ENCODE measurements around the gene ADGRE2.
"Not testable (repeated sequence)": the region's sequence is repeated elsewhere in the genome, so short reads cannot be mapped to it uniquely, and the experiment has no call there.

Gene ADGRE2

DNA sequence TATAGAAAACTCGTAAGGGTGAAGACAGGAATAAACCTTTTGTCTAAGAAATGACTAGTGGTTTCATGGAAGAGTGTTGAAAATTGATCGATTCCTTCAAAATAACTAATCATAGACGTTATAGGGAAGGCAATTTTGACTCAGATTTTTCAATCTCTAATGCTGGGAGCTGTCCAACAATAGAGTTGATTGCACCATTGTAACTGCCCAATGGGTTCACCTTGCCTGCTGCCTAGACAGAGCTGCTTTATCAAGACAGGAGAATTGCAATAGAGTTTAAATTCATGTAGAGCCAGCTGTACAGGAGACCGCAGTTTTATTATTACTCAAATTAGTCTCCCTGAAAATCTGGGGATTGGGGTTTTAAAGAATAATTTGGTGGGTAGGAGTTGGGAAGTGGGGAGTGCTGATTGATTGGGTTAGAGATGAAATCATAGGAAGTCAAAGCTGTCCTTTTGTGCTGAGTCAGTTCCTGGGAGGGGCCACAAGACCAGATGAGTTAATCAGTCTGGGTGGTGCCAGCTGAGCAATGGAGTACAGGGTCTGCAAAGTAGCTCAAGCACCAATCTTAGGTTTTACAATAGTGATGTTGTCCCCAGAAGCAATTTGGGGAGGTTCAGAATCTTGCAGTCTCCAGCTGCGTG is 16.8 kb upstream of the ADGRE2 start:
- H3K4me1 ChIP-seq (ENCODE audit: control insufficient read depth, insufficient read depth, low read length), result no peaks in the 10 kb centered on the region
- no peak overlapping the region for H3K9ac ChIP-seq (ENCODE audit: low read length in 2 of 2)
- H3K27ac ChIP-seq (ENCODE audit: low read length), result no peak overlapping the region
- no peak overlapping the region for H3K4me3 ChIP-seq (ENCODE audit: low read length in 2 of 2)
- H3K36me3 ChIP-seq (ENCODE audit: control insufficient read depth in 2 of 2, insufficient read depth in 2 of 2, low read length in 2 of 2), result no peaks in the 10 kb centered on the region
- H3K27me3 ChIP-seq (ENCODE audit: control insufficient read depth in 1 of 2, insufficient read depth in 2 of 2, low read length in 2 of 2), result no peaks in the 10 kb centered on the region
- no peaks in the 10 kb centered on the region for H3K9me3 ChIP-seq (ENCODE audit: control insufficient read depth in 2 of 2, low read length in 2 of 2)

GRCh38 chr19:14792250-14792649 is 13.9 kb upstream of the ADGRE2 start:
- not testable (repeated sequence) for H3K27ac ChIP-seq (ENCODE audit: low read length); H3K4me1 ChIP-seq (ENCODE audit: control insufficient read depth, insufficient read depth, low read length); H3K27me3 ChIP-seq (ENCODE audit: control insufficient read depth in 1 of 2, insufficient read depth in 2 of 2, low read length in 2 of 2); H3K4me3 ChIP-seq (ENCODE audit: low read length in 2 of 2); H3K36me3 ChIP-seq (ENCODE audit: control insufficient read depth in 2 of 2, insufficient read depth in 2 of 2, low read length in 2 of 2); H3K9ac ChIP-seq (ENCODE audit: low read length in 2 of 2); H3K9me3 ChIP-seq (ENCODE audit: control insufficient read depth in 2 of 2, low read length in 2 of 2)

DNA sequence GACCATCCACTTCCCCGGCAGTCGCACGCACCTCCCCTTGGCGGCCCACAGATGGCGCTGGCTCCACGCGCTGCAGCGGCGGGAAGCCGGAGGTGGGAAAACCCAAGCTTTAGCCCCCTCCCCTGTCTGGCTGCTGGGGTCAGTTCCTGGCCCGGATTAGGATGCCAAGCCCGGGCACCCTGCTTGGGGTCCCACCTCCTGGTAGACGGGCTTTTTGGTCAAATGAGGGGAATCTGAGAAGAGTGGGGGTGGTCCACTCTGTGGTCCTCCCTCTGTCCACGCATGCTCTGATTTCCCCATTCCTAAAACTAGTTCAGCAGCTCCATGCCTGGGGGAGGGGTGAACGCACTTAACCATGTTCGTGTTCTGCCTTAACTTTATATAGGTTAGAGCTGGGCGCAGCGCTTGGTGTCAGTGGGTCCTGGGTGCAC is 8.1 kb upstream of the ADGRE2 start:
- H3K4me3 ChIP-seq (ENCODE audit: low read length in 2 of 2), result no peak overlapping the region
- H3K27me3 ChIP-seq (ENCODE audit: control insufficient read depth in 1 of 2, insufficient read depth in 2 of 2, low read length in 2 of 2), result peaks cover 2 to 3% of the 10 kb centered on the region in 2 donors
- H3K9me3 ChIP-seq (ENCODE audit: control insufficient read depth in 2 of 2, low read length in 2 of 2), result no peaks in the 10 kb centered on the region
- H3K27ac ChIP-seq (ENCODE audit: low read length), result no peak overlapping the region
- H3K36me3 ChIP-seq (ENCODE audit: control insufficient read depth in 2 of 2, insufficient read depth in 2 of 2, low read length in 2 of 2), result no peaks in the 10 kb centered on the region
- no peak overlapping the region for H3K9ac ChIP-seq (ENCODE audit: low read length in 2 of 2)
- H3K4me1 ChIP-seq (ENCODE audit: control insufficient read depth, insufficient read depth, low read length), result no peaks in the 10 kb centered on the region

- H3K9me3 ChIP-seq (ENCODE audit: control insufficient read depth in 2 of 2, low read length in 2 of 2); H3K4me3 ChIP-seq (ENCODE audit: low read length in 2 of 2); H3K36me3 ChIP-seq (ENCODE audit: control insufficient read depth in 2 of 2, insufficient read depth in 2 of 2, low read length in 2 of 2); H3K9ac ChIP-seq (ENCODE audit: low read length in 2 of 2); H3K27ac ChIP-seq (ENCODE audit: low read length); H3K4me1 ChIP-seq (ENCODE audit: control insufficient read depth, insufficient read depth, low read length); H3K27me3 ChIP-seq (ENCODE audit: control insufficient read depth in 1 of 2, insufficient read depth in 2 of 2, low read length in 2 of 2): not testable (repeated sequence)
Observed at GRCh38 chr19:14785102-14785793, 6.9 kb upstream of the ADGRE2 start.

DNA sequence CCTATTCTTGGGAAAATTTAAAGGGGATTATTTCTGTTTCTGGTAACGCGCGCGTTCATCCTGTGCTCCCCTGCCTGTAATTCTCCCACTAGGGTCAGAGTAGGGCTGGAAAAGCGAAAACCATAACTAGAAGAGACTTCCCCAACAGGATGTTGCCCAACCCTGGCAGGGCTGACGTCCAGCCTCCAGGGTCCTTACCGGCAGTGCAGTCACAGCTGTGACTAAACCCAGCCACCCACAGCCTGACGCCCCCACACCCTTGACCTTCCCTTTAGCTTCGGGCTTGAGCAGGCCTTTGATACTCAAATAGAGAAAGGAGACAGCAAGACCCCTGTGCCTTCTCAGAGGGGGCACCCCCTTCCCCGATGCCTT is 6.4 kb upstream of the ADGRE2 start:
- not testable (repeated sequence) for H3K27ac ChIP-seq (ENCODE audit: low read length); H3K27me3 ChIP-seq (ENCODE audit: control insufficient read depth in 1 of 2, insufficient read depth in 2 of 2, low read length in 2 of 2); H3K4me1 ChIP-seq (ENCODE audit: control insufficient read depth, insufficient read depth, low read length); H3K9me3 ChIP-seq (ENCODE audit: control insufficient read depth in 2 of 2, low read length in 2 of 2); H3K4me3 ChIP-seq (ENCODE audit: low read length in 2 of 2); H3K36me3 ChIP-seq (ENCODE audit: control insufficient read depth in 2 of 2, insufficient read depth in 2 of 2, low read length in 2 of 2); H3K9ac ChIP-seq (ENCODE audit: low read length in 2 of 2)

GRCh38 chr19:14783410-14783998 is 5.1 kb upstream of the ADGRE2 start:
- not testable (repeated sequence) for H3K27me3 ChIP-seq (ENCODE audit: control insufficient read depth in 1 of 2, insufficient read depth in 2 of 2, low read length in 2 of 2); H3K4me3 ChIP-seq (ENCODE audit: low read length in 2 of 2); H3K9ac ChIP-seq (ENCODE audit: low read length in 2 of 2); H3K36me3 ChIP-seq (ENCODE audit: control insufficient read depth in 2 of 2, insufficient read depth in 2 of 2, low read length in 2 of 2); H3K9me3 ChIP-seq (ENCODE audit: control insufficient read depth in 2 of 2, low read length in 2 of 2); H3K4me1 ChIP-seq (ENCODE audit: control insufficient read depth, insufficient read depth, low read length); H3K27ac ChIP-seq (ENCODE audit: low read length)

DNA sequence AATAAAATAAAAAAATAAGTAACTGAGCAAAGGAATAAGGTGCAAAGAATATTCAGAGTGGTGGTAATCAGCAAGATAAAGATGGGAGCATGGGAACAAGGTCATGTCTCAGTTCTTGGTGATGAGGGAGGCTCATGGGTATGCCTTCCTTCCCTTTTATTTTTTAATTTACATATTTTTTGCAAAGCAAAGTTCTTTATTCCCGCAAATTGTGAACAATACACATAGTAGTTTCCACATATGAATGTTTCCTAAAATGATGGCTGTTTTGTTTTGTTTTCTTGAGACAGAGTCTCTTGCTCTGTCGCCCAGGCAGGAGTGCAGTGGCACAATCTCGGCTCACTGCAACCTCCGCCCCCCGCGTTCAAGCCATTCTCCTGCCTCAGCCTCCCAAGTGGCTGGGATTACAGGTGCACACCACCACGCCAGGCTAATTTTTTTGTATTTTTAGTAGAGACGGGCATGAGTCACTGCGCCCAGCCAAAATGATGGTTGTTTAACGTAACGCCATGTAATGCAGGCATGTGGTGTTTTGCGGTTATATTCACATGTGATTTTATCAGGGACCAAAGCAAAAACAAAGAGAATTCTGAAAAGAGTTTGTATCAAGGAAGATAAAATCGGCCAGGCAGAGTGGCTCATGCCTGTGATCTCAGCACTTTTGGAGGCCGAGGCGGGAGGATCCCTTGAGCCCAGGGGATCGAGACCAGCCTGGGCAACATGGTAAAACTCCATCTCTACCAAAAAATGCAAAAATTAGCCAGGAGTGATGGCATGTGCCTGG is 4.5 kb upstream of the ADGRE2 start:
- no peak overlapping the region for H3K9ac ChIP-seq (ENCODE audit: low read length in 2 of 2)
- H3K9me3 ChIP-seq (ENCODE audit: control insufficient read depth in 2 of 2, low read length in 2 of 2), result no peaks in the 10 kb centered on the region
- no peaks in the 10 kb centered on the region for H3K4me1 ChIP-seq (ENCODE audit: control insufficient read depth, insufficient read depth, low read length)
- no peaks in the 10 kb centered on the region for H3K36me3 ChIP-seq (ENCODE audit: control insufficient read depth in 2 of 2, insufficient read depth in 2 of 2, low read length in 2 of 2)
- H3K4me3 ChIP-seq (ENCODE audit: low read length in 2 of 2), result no peak overlapping the region
- peaks cover 2 to 3% of the 10 kb centered on the region in 2 donors for H3K27me3 ChIP-seq (ENCODE audit: control insufficient read depth in 1 of 2, insufficient read depth in 2 of 2, low read length in 2 of 2)
- H3K27ac ChIP-seq (ENCODE audit: low read length), result no peak overlapping the region

GRCh38 chr19:14781713-14782536 is 3.6 kb upstream of the ADGRE2 start:
- H3K9me3 ChIP-seq (ENCODE audit: control insufficient read depth in 2 of 2, low read length in 2 of 2); H3K4me1 ChIP-seq (ENCODE audit: control insufficient read depth, insufficient read depth, low read length); H3K27ac ChIP-seq (ENCODE audit: low read length); H3K36me3 ChIP-seq (ENCODE audit: control insufficient read depth in 2 of 2, insufficient read depth in 2 of 2, low read length in 2 of 2); H3K27me3 ChIP-seq (ENCODE audit: control insufficient read depth in 1 of 2, insufficient read depth in 2 of 2, low read length in 2 of 2); H3K9ac ChIP-seq (ENCODE audit: low read length in 2 of 2); H3K4me3 ChIP-seq (ENCODE audit: low read length in 2 of 2): not testable (repeated sequence)

GRCh38 chr19:14780622-14781225 is 2.4 kb upstream of the ADGRE2 start:
- not testable (repeated sequence) for H3K4me3 ChIP-seq (ENCODE audit: low read length in 2 of 2); H3K36me3 ChIP-seq (ENCODE audit: control insufficient read depth in 2 of 2, insufficient read depth in 2 of 2, low read length in 2 of 2); H3K27ac ChIP-seq (ENCODE audit: low read length); H3K4me1 ChIP-seq (ENCODE audit: control insufficient read depth, insufficient read depth, low read length); H3K9me3 ChIP-seq (ENCODE audit: control insufficient read depth in 2 of 2, low read length in 2 of 2); H3K9ac ChIP-seq (ENCODE audit: low read length in 2 of 2); H3K27me3 ChIP-seq (ENCODE audit: control insufficient read depth in 1 of 2, insufficient read depth in 2 of 2, low read length in 2 of 2)

- H3K9ac ChIP-seq (ENCODE audit: low read length in 2 of 2), result no peak overlapping the region
- no peak overlapping the region for H3K27ac ChIP-seq (ENCODE audit: low read length)
- no peaks in the 10 kb centered on the region for H3K9me3 ChIP-seq (ENCODE audit: control insufficient read depth in 2 of 2, low read length in 2 of 2)
- H3K4me3 ChIP-seq (ENCODE audit: low read length in 2 of 2), result no peak overlapping the region
- H3K4me1 ChIP-seq (ENCODE audit: control insufficient read depth, insufficient read depth, low read length), result no peaks in the 10 kb centered on the region
- H3K36me3 ChIP-seq (ENCODE audit: control insufficient read depth in 2 of 2, insufficient read depth in 2 of 2, low read length in 2 of 2), result no peaks in the 10 kb centered on the region
- peaks cover 4 to 7% of the 10 kb centered on the region in 2 donors for H3K27me3 ChIP-seq (ENCODE audit: control insufficient read depth in 1 of 2, insufficient read depth in 2 of 2, low read length in 2 of 2)
Observed at GRCh38 chr19:14779151-14779550, 791 bp upstream of the ADGRE2 start.
